ENCODE data around the gene PXYLP1. TPM values are rescaled to one million over a fixed set of nuclear protein-coding genes. Genes with fewer than 3 reads are reported as not detected.
A peak's percentile ranks its signal among the peaks of the same experiment; 100 is the strongest.

Gene PXYLP1
- total and polyA plus RNA-seq, 9 of the 15 experiments (the other 6 are each of a cell fraction or from before 2014, with no cell fraction given) = 0.80 to 2.9 (median 1.3) TPM

- TF ChIP-seq ID3 (CRISPR knock-in tag; IDR thresholded peaks at IDR 0.05) (no peak), ID3 (tag; IDR thresholded peaks at IDR 0.05) (no peak; the same call in 1 of the 2 replicates), HMGN3 (IDR thresholded peaks at IDR 0.05; ENCODE audit: borderline replicate concordance, extremely low read depth, insufficient read length, low read depth, low read length) (no peak), SMAD1 (IDR thresholded peaks at IDR 0.05; ENCODE audit: low read depth, low read length, partially characterized antibody) (peak; percentile 35), DMBX1 (CRISPR knock-in tag; IDR thresholded peaks at IDR 0.05; ENCODE audit: borderline replicate concordance) (peak; percentile 81), PHF8 (IDR thresholded peaks at IDR 0.05; ENCODE audit: borderline replicate concordance, low read length) (no peak), ZNF561 (CRISPR knock-in tag; conservative IDR thresholded peaks at IDR 0.05) (no peak), TOE1 (IDR thresholded peaks at IDR 0.05; ENCODE audit: borderline replicate concordance) (peak; percentile 73), TOE1 (CRISPR knock-in tag; IDR thresholded peaks at IDR 0.05; ENCODE audit: borderline replicate concordance, low read depth) (no peak), RBM15 (IDR thresholded peaks at IDR 0.05; ENCODE audit: insufficient read depth, low read length) (no peak), TAF1 (IDR thresholded peaks at IDR 0.05; ENCODE audit: control insufficient read depth, extremely low read depth, insufficient read depth, low read length, severe bottlenecking) (peak; percentile 33), STAG1 (CRISPR knock-in tag; IDR thresholded peaks at IDR 0.05; ENCODE audit: borderline replicate concordance) (no peak), MTA3 (IDR thresholded peaks at IDR 0.05; ENCODE audit: borderline replicate concordance) (peak; percentile 54; the same call in 1 of the 2 replicates), HDAC3 (IDR thresholded peaks at IDR 0.05; ENCODE audit: borderline replicate concordance, partially characterized antibody) (no peak), PML (IDR thresholded peaks at IDR 0.05; ENCODE audit: low read length) (peak; percentile 22; the same call in 1 of the 2 replicates), TAL1 (IDR thresholded peaks at IDR 0.05) (no peak; the same call in 1 of the 2 replicates), CSDE1 (IDR thresholded peaks at IDR 0.05) (no peak), TSC22D4 (tag; IDR thresholded peaks at IDR 0.05) (no peak), LARP7 (IDR thresholded peaks at IDR 0.05) (0 out of 2 replicates have a peak, but pooled peaks have one; percentile 61), ZNF586 (CRISPR knock-in tag; conservative IDR thresholded peaks at IDR 0.05) (no peak)
Measured at GRCh38 chr3:141331377-141332318, 100.0 kb downstream of the PXYLP1 start (continued).

Measured in K562 (cell line).